HepG2 (cell line): ENCODE data around the gene GOLGB1. TPM values are rescaled to one million over a fixed set of nuclear protein-coding genes. Genes with fewer than 3 reads are reported as not detected.

Experiments used
- ATAC-seq: fragments of 200-7000 bp; cut with Tn5 transposase; 3 replicates; pipeline ENCODE4 v1.9.1; 2020; ENCODE audit warnings: mild to moderate bottlenecking, moderate library complexity
- BruUV-seq: library from RNA; stranded (reverse); fragments of 400-500 nt; replicated peaks from 2 replicates; lab custom pipeline; 2021; lab: Mats Ljungman, UMichigan
- CTCF ChIA-PET: fragments of 300-600 bp; formaldehyde crosslinking; extraction: SDS; loops from one replicate; lab custom pipeline; 2021; ENCODE audit warnings: low total read pairs, inconsistent platforms, low intra/inter-chr PET ratio; lab: Yijun Ruan, JAX
- POLR2A ChIA-PET: fragments of 350-600 bp; sonication (Branson Sonifier 250); formaldehyde crosslinking; loops from one replicate; lab custom pipeline; 2020; ENCODE audit warnings: antibody characterized with exemption, inconsistent platforms; lab: Yijun Ruan, JAX
- DNase-seq: peaks from one replicate; pipeline ENCODE4 v3.0.0-alpha.2; 2015; ENCODE audit warnings: low spot score
- FAIRE-seq: peaks from 3 replicates; lab custom pipeline; 2011; peaks lifted over from hg19 to GRCh38; lab: Jason Lieb, UNC
- H2AFZ ChIP-seq: one replicate; pipeline ENCODE4 v1.6.1; 2011; ENCODE audit warnings: low read length, inconsistent platforms
- H3K27ac ChIP-seq: fragments of 300-600 bp; 3 replicates; pipeline ENCODE4 v1.8.0; 2011; ENCODE audit warnings: mixed run types, mild to moderate bottlenecking, mixed read lengths, low read length, inconsistent platforms; ENCODE audit not compliant: insufficient read depth; ENCODE audit errors: extremely low read length
- H3K27me3 ChIP-seq, 2 experiments: fragments of 200-600 bp in 1 of 2; 2 replicates in 1 of 2; 3 replicates in 1 of 2; pipeline versions ENCODE4 v1.6.0 to v1.8.0; 2011; ENCODE audit warnings: low read length in 2 of 2, mild to moderate bottlenecking in 2 of 2, moderate library complexity in 2 of 2, inconsistent platforms in 1 of 2; ENCODE audit not compliant: insufficient read depth in 2 of 2, control insufficient read depth in 1 of 2
- H3K36me3 ChIP-seq, 2 experiments: fragments of 200-600 bp in 1 of 2; replicated peaks in 1 of 2; 2 replicates in 1 of 2; 3 replicates in 1 of 2; pipeline versions ENCODE4 v1.5.1 to v1.8.0; 2011; ENCODE audit warnings: low read length in 2 of 2, inconsistent platforms in 1 of 2; ENCODE audit not compliant: insufficient read depth in 2 of 2, control insufficient read depth in 1 of 2
- H3K4me1 ChIP-seq: 2 replicates; pipeline ENCODE4 v1.5.1; 2012; ENCODE audit warnings: low read length, inconsistent platforms; ENCODE audit not compliant: insufficient read depth
- H3K4me2 ChIP-seq: 2 replicates; pipeline ENCODE4 v1.6.0; 2011; ENCODE audit warnings: low read depth, low read length, inconsistent platforms
- H3K4me3 ChIP-seq, 3 experiments: fragments of 200-600 bp in 1 of 3; sonication (generic), shearing (Covaris generic) in 1 of 3; replicated peaks in 1 of 3; 2 replicates each; pipeline ENCODE4 v1.5.1; 2011 to 2016; ENCODE audit warnings: low read length in 3 of 3, inconsistent platforms in 2 of 3, low read depth in 2 of 3, mild to moderate bottlenecking in 2 of 3, control low read depth in 1 of 3, mixed read lengths in 1 of 3; ENCODE audit not compliant: insufficient read depth in 1 of 3
- H3K79me2 ChIP-seq: one replicate; pipeline ENCODE4 v1.6.1; 2011; ENCODE audit warnings: low read length, inconsistent platforms; ENCODE audit not compliant: insufficient read depth
- H3K9ac ChIP-seq: 2 replicates; pipeline ENCODE4 v1.6.0; 2011; ENCODE audit warnings: mild to moderate bottlenecking, low read depth, low read length, inconsistent platforms; ENCODE audit not compliant: insufficient read depth
- H3K9me3 ChIP-seq: 2 replicates; pipeline ENCODE4 v1.5.1; 2012; ENCODE audit warnings: mild to moderate bottlenecking, low read length
- H4K20me1 ChIP-seq: 2 replicates; pipeline ENCODE4 v1.6.0; 2011; ENCODE audit warnings: inconsistent platforms, mild to moderate bottlenecking, low read length, moderate library complexity; ENCODE audit not compliant: insufficient read depth
- ARID4A ChIP-seq: sonication (generic); formaldehyde crosslinking; IDR thresholded peaks from 2 replicates; pipeline ENCODE4 v1.5.0; 2020; ENCODE audit warnings: mild to moderate bottlenecking, missing genetic modification reagents, borderline replicate concordance
- ARNT ChIP-seq: fragments of 450-650 bp; IDR thresholded peaks from 2 replicates; pipeline ENCODE4 v1.6.1; 2017
- E2F2 ChIP-seq: sonication (generic); formaldehyde crosslinking; IDR thresholded peaks from 2 replicates; pipeline ENCODE4 v1.4.0; 2020; ENCODE audit warnings: missing genetic modification reagents, borderline replicate concordance
- KDM5A ChIP-seq: fragments of 200-600 bp; sonication (generic); IDR thresholded peaks from 2 replicates; pipeline ENCODE4 v1.7.0; 2018; ENCODE audit warnings: antibody characterized with exemption, mild to moderate bottlenecking, low read length, borderline replicate concordance
- ZBTB46 ChIP-seq: sonication (generic); formaldehyde crosslinking; IDR thresholded peaks from 2 replicates; pipeline ENCODE4 v1.4.0; 2020; ENCODE audit warnings: mild to moderate bottlenecking, missing genetic modification reagents, borderline replicate concordance
- ZNF275 ChIP-seq: sonication (generic); formaldehyde crosslinking; IDR thresholded peaks from 2 replicates; pipeline ENCODE4 v1.8.0; 2022; ENCODE audit warnings: missing genetic modification reagents, mild to moderate bottlenecking, inconsistent platforms, borderline replicate concordance
- ZNF800 ChIP-seq: sonication (generic); formaldehyde crosslinking; IDR thresholded peaks from 2 replicates; pipeline ENCODE4 v1.4.0; 2020; ENCODE audit warnings: missing genetic modification reagents
- ZSCAN29 ChIP-seq: sonication (generic); formaldehyde crosslinking; conservative IDR thresholded peaks from 2 replicates; pipeline ENCODE4 v1.4.0; 2020; ENCODE audit warnings: mild to moderate bottlenecking, missing genetic modification reagents
- WGBS: methylation state at CpG from one replicate; pipeline ENCODE4 v1.1.6; 2017; ENCODE audit warnings: low lambda C conversion rate; 5-methylcytosine and 5-hydroxymethylcytosine counted together
- in situ Hi-C: cut with HindIII; loops from 2 replicates; pipeline ENCODE4 v1.10.0; 2017; ENCODE audit warnings: low pct_unique_long_range_greater_than_20kb; ENCODE audit not compliant: extremely low pct_ligation_motif_present
- intact Hi-C: fragments of 100-400 bp; cut with micrococcal nuclease; formaldehyde crosslinking; loops from one replicate; pipeline ENCODE4 v1.10.0; 2022; ENCODE audit not compliant: unreplicated experiment
- polyA plus RNA-seq, 8 experiments: library from polyadenylated mRNA; depleted of rRNA in 3 of 8; stranded (reverse) in 7 of 8; unstranded in 1 of 8; fragments of >200 nt; fragmentation: Illumina TruSeq in 4 of 8; extraction: Trizol in 4 of 8; gene quantifications; 2 replicates each; pipeline versions ENCODE4 v1.2.1 to v1.2.3, GENCODE V29; 2011 to 2016; ENCODE audit warnings: low read depth in 4 of 8, missing spikeins in 1 of 8, mixed read lengths in 1 of 8; ENCODE audit not compliant: insufficient read depth in 1 of 8
- total RNA-seq, 5 experiments: library from RNA; depleted of rRNA; stranded (reverse); fragments of >200 nt; fragmentation: Illumina TruSeq; extraction: Trizol; gene quantifications; 2 replicates each; pipeline ENCODE4 v1.2.3, GENCODE V29; 2016; ENCODE audit warnings: low read depth in 1 of 5
- TF ChIP-seq, protein P1 (sequence below): sonication (generic); formaldehyde crosslinking; IDR thresholded peaks from 2 replicates; pipeline ENCODE4 v1.4.0; 2020; ENCODE audit warnings: mild to moderate bottlenecking, low read depth, missing genetic modification reagents
- TF ChIP-seq, protein P2 (sequence below): sonication (generic); formaldehyde crosslinking; conservative IDR thresholded peaks from 2 replicates; pipeline ENCODE4 v1.4.0; 2020; ENCODE audit warnings: missing genetic modification reagents

GOLGB1 gene
- total and polyA plus RNA-seq, 2 of the 13 experiments (the other 11 are each of a cell fraction or from before 2014, with no cell fraction given) = 13.1 to 39.5 TPM

GRCh38 chr3:121624147-121624899 lies 125.2 kb downstream of the GOLGB1 start:
- FAIRE-seq = no peak
- in situ Hi-C loops = no loop called here
- CTCF ChIA-PET = no interaction called here
- no peak for TF ChIP-seq E2F2 (CRISPR knock-in tag)
- no peak for TF ChIP-seq ARNT
- no peak for TF ChIP-seq ZBTB46 (CRISPR knock-in tag)
- TF ChIP-seq ARID4A (CRISPR knock-in tag) = no peak
- no peak for TF ChIP-seq KDM5A
- TF ChIP-seq, protein P1, sequence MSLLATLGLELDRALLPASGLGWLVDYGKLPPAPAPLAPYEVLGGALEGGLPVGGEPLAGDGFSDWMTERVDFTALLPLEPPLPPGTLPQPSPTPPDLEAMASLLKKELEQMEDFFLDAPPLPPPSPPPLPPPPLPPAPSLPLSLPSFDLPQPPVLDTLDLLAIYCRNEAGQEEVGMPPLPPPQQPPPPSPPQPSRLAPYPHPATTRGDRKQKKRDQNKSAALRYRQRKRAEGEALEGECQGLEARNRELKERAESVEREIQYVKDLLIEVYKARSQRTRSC (CRISPR knock-in tag) = no peak
- TF ChIP-seq, protein P2, sequence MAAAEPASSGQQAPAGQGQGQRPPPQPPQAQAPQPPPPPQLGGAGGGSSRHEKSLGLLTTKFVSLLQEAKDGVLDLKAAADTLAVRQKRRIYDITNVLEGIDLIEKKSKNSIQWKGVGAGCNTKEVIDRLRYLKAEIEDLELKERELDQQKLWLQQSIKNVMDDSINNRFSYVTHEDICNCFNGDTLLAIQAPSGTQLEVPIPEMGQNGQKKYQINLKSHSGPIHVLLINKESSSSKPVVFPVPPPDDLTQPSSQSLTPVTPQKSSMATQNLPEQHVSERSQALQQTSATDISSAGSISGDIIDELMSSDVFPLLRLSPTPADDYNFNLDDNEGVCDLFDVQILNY (CRISPR knock-in tag) = no peak
- no peak for TF ChIP-seq ZNF800 (CRISPR knock-in tag)
- TF ChIP-seq ZSCAN29 (CRISPR knock-in tag) = no peak
- TF ChIP-seq ZNF275 (CRISPR knock-in tag) = no peak

More at GRCh38 chr3:121624147-121624899, 125.2 kb downstream of the GOLGB1 start:
- WGBS = 52% methylated on average over 14 of the region's 14 CpGs
- H3K4me1 ChIP-seq = no peaks in the 10 kb centered on the region
- DNase-seq = no peak
- no TSS peak for BruUV-seq
- no peak overlapping the region for H3K27ac ChIP-seq
- no peak overlapping the region for H3K4me3 ChIP-seq
- intact Hi-C loops = no loop called here
- H2AFZ ChIP-seq = no peak overlapping the region
- no peaks in the 10 kb centered on the region for H3K36me3 ChIP-seq
- no peak overlapping the region for H3K9ac ChIP-seq
- H4K20me1 ChIP-seq = no peaks in the 10 kb centered on the region
- no peaks in the 10 kb centered on the region for H3K9me3 ChIP-seq
- H3K27me3 ChIP-seq = peaks cover 1 to 5% of the 10 kb centered on the region in 2 experiments; a peak in 2 of 5 replicates
- no peak for ATAC-seq
- H3K79me2 ChIP-seq = no peaks in the 10 kb centered on the region
- H3K4me2 ChIP-seq = no peak overlapping the region
- POLR2A ChIA-PET = no interaction called here
